OCI-LY3 (cell line): ENCODE data around the gene ZNF740.

Source experiments
- H2AFZ ChIP-seq: fragments of 200-600, 300-600 bp; shearing (Covaris generic); 2 replicates; pipeline ENCODE4 v1.6.0; 2014; ENCODE audit warnings: antibody characterized with exemption, low read depth, low read length
- H3K27ac ChIP-seq: fragments of 200-600, 300-600 bp; sonication (generic); 2 replicates; pipeline ENCODE4 v1.5.1; 2014; ENCODE audit warnings: mild to moderate bottlenecking, low read length, moderate library complexity, mixed read lengths
- H3K27me3 ChIP-seq: fragments of 200-600, 300-600 bp; sonication (generic); 2 replicates; pipeline ENCODE4 v1.6.1; 2014; ENCODE audit warnings: low read depth, low read length, mixed read lengths
- H3K36me3 ChIP-seq: fragments of 200-600, 300-600 bp; sonication (generic); replicated peaks from 2 replicates; pipeline ENCODE3; 2014; ENCODE audit warnings: low read depth, low read length, mixed read lengths
- H3K4me1 ChIP-seq: fragments of 300-600, 200-600 bp; sonication (generic); 2 replicates; pipeline ENCODE4 v1.6.1; 2014; ENCODE audit warnings: low read length, mixed read lengths
- H3K4me2 ChIP-seq: fragments of 200-600, 300-600 bp; sonication (generic); 2 replicates; pipeline ENCODE4 v1.6.1; 2014; ENCODE audit warnings: low read length, mixed read lengths
- H3K4me3 ChIP-seq: fragments of 300-600, 200-600 bp; sonication (generic); 2 replicates; pipeline ENCODE4 v1.5.1; 2014; ENCODE audit warnings: antibody characterized with exemption, mild to moderate bottlenecking, low read length, moderate library complexity
- H3K79me2 ChIP-seq: fragments of 300-600, 200-600 bp; shearing (Covaris generic); 2 replicates; pipeline ENCODE4 v1.6.1; 2014; ENCODE audit warnings: mild to moderate bottlenecking, low read length, mixed read lengths
- H3K9ac ChIP-seq: fragments of 300-600, 200-600 bp; shearing (Covaris generic); 2 replicates; pipeline ENCODE4 v1.6.0; 2014; ENCODE audit warnings: mild to moderate bottlenecking, low read length, moderate library complexity
- H3K9me3 ChIP-seq: fragments of 200-600, 300-600 bp; shearing (Covaris generic); 2 replicates; pipeline ENCODE4 v1.6.1; 2014; ENCODE audit warnings: low read length, mixed read lengths; ENCODE audit not compliant: insufficient read depth
- H4K20me1 ChIP-seq: fragments of 200-600, 300-600 bp; sonication (generic); 2 replicates; pipeline ENCODE4 v1.6.1; 2016; ENCODE audit warnings: low read length, mixed read lengths; ENCODE audit not compliant: insufficient read depth
- EZH2phosphoT487 ChIP-seq: fragments of 200-600 bp; shearing (Covaris generic); IDR thresholded peaks from 2 replicates; pipeline ENCODE4 v1.6.1; 2018; ENCODE audit warnings: antibody characterized with exemption, mixed run types, low read depth
- TF ChIP-seq, protein P1 (sequence below): fragments of 200-600, 300-600 bp; sonication (generic); IDR thresholded peaks from 2 replicates; pipeline ENCODE4 v1.5.1; 2014; ENCODE audit warnings: antibody characterized with exemption, low read length, low read depth

Gene ZNF740

DNA sequence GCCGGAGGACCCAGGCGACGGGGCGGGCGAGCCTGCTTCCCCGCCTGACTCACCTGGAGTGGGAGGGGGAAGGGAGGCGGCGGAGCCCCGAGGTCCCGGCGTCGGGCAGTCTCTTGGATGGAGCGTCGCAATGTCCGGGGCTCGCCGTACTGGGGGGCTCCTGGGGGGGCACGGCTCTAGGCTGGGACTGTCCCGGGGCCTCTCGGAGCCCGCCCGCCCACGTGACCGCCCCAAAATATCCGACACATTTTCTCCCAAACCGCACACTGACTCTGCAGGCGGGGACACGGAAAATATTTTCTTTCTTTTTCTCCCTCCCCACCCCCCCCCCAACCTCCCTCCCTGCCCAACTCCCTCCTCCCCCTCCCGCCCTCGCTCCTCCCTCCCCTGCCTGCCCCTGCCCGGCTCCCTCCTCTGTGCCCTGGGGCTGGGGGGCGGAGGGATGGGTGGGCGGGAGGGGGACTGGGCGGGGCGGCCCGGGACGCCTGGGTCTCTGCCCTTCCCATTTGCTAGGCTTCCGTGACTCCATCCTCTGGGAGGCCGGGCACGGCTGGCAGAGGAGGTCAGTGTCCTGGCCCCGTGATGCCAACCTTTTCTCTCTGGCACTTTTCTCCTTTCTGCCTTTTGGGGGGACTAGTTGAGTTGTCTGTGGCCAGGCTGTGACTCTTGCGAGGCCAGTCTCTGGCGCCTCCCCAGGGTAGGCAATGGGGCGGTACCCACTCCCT is 51.6 kb downstream of the ZNF740 start, which contains the start of gene RARG:
RARG (minus strand) TSS at position 289 of the 725 bp plus-strand sequence. CDS start 4,664 bp downstream, outside the sequence.
- peaks cover 22% of the 10 kb centered on the region for H3K4me1 ChIP-seq
- no peak for TF ChIP-seq EZH2phosphoT487
- TF ChIP-seq, protein P1, sequence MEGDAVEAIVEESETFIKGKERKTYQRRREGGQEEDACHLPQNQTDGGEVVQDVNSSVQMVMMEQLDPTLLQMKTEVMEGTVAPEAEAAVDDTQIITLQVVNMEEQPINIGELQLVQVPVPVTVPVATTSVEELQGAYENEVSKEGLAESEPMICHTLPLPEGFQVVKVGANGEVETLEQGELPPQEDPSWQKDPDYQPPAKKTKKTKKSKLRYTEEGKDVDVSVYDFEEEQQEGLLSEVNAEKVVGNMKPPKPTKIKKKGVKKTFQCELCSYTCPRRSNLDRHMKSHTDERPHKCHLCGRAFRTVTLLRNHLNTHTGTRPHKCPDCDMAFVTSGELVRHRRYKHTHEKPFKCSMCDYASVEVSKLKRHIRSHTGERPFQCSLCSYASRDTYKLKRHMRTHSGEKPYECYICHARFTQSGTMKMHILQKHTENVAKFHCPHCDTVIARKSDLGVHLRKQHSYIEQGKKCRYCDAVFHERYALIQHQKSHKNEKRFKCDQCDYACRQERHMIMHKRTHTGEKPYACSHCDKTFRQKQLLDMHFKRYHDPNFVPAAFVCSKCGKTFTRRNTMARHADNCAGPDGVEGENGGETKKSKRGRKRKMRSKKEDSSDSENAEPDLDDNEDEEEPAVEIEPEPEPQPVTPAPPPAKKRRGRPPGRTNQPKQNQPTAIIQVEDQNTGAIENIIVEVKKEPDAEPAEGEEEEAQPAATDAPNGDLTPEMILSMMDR = no peak
- H3K27ac ChIP-seq = no peak within 1 kb of the TSS
- peaks cover 32% of the 10 kb centered on the region for H3K27me3 ChIP-seq
- H3K79me2 ChIP-seq = no peaks in the 10 kb centered on the region
- no peaks in the 10 kb centered on the region for H3K9me3 ChIP-seq
- peak within 1 kb of the TSS; percentile 67 for H3K9ac ChIP-seq
- no peaks in the 10 kb centered on the region for H4K20me1 ChIP-seq
- peak within 1 kb of the TSS; percentile 85 for H3K4me3 ChIP-seq
- peak within 1 kb of the TSS; percentile 79 for H3K4me2 ChIP-seq
- H2AFZ ChIP-seq = peak within 1 kb of the TSS; percentile 68; the same call in 1 of the 2 replicates
- H3K36me3 ChIP-seq = no peaks in the 10 kb centered on the region

DNA sequence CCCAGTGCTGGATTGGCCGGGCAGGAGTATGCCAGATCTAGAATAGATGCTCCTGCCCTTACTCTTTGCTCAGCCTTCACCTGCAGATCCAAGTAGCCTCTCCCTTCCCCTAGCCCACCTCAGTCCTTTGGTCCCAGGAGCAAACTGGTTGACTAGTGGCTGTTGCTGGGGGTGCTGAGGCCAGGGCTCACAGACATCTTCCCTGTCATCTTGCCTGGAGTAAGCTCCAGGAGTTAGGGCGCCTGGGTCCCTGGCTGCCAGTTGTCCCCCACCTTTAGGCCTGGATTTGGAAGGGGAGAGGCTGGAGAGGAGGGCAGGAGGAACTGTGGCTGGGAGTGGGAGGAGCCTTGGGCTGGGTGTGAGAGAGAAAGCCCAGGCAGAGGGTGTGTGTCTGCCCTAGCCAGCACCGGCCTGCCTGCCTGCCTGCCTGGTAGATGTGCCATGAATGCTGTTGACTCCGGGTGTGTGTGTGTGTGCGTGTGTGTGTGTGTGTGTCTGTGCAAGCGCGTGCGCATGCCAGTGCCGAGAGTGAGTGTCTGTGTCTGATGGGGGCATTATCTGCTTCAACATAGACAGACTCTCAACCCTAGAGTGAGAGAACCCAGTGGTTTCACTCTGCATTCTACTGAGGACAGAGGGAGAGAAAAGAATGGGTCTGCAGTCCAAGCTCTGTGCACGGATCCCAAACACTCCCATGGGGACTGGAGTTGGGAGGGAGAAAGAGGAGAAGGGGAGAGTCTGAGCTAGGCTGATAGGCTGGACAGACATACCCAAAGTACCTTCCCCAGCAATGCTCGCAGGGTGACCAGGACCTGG is 52.3 kb downstream of the ZNF740 start:
- H3K9me3 ChIP-seq = no peaks in the 10 kb centered on the region
- peak overlapping the region; percentile 41 for H3K9ac ChIP-seq
- peak overlapping the region; percentile 72 for H3K4me2 ChIP-seq
- H4K20me1 ChIP-seq = no peaks in the 10 kb centered on the region
- no peaks in the 10 kb centered on the region for H3K79me2 ChIP-seq
- H3K27me3 ChIP-seq = peaks cover 37% of the 10 kb centered on the region
- H3K36me3 ChIP-seq = no peaks in the 10 kb centered on the region
- H3K27ac ChIP-seq = no peak overlapping the region
- peak overlapping the region; percentile 68; the same call in 1 of the 2 replicates for H2AFZ ChIP-seq
- H3K4me1 ChIP-seq = peaks cover 22% of the 10 kb centered on the region
- peak overlapping the region; percentile 80 for H3K4me3 ChIP-seq
- TF ChIP-seq EZH2phosphoT487 = no peak
- TF ChIP-seq, protein P1 = no peak

DNA sequence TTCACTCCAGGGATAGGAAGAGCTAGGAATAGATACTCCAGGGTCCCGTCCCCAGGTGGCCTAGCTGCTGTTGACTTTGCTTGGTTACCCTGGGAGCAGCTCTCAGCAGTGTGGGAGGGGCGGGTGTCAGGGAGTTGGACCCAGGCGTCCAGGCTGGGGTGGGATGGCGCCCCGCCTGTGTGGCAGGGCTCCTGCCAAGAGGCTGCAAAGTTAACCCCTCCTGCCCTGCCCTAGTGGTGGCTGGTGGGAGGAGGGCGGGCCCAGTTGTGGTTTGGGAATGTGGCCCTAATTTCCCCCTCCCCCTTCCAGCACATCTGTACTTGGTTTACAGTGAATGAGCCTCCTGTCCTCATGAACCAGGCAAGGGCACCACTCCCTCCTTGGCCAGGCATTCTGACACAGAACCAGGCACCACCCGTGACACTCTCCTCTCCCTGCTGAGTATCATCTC is 53.2 kb downstream of the ZNF740 start:
- H3K79me2 ChIP-seq = no peaks in the 10 kb centered on the region
- TF ChIP-seq, protein P1 = no peak
- no peak for TF ChIP-seq EZH2phosphoT487
- H3K9ac ChIP-seq = no peak overlapping the region
- no peak overlapping the region for H2AFZ ChIP-seq
- H3K9me3 ChIP-seq = no peaks in the 10 kb centered on the region
- no peaks in the 10 kb centered on the region for H3K36me3 ChIP-seq
- H4K20me1 ChIP-seq = no peaks in the 10 kb centered on the region
- no peak overlapping the region for H3K27ac ChIP-seq
- H3K27me3 ChIP-seq = peaks cover 37% of the 10 kb centered on the region
- no peak overlapping the region for H3K4me2 ChIP-seq
- H3K4me3 ChIP-seq = no peak overlapping the region
- H3K4me1 ChIP-seq = peaks cover 22% of the 10 kb centered on the region

DNA sequence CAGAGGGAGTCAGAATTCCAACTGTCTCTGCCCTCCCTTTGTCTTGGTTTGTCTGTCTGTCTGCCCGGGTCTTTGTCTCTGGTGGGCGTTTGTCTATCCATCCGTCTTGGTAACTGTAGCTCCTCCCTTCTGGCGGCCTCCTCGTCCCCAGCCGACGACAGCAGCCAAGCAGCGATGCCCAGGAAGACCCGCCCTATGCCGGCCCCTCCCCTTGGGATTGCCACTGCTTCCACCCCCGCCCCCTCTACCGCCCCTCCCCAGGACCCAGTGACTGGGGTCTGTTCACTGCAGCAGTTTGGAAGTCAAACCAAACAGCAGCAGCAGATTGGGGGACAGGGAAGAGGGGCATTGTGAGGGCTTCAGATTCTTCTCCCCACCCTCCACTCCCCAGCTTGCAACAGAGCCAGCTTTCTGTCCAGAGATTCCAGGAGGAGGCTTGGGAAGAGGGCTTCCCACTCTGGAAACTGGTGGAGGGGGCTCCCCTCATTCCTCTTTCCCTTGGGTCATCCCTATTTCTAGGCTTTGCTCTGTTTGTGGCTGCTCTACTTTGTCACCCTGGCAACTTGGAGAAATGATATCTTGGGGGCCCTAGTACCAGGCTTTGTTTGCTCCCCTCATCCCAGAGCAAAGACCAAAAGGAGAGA is 53.9 kb downstream of the ZNF740 start:
- Histone ChIP-seq H3K27me3 (peaks cover 37% of the 10 kb centered on the region), H3K27ac (no peak overlapping the region), H3K4me2 (no peak overlapping the region), H3K9ac (no peak overlapping the region), H4K20me1 (no peaks in the 10 kb centered on the region), H3K79me2 (no peaks in the 10 kb centered on the region), H3K36me3 (no peaks in the 10 kb centered on the region), H3K4me3 (no peak overlapping the region), H3K4me1 (peaks cover 22% of the 10 kb centered on the region), H3K9me3 (no peaks in the 10 kb centered on the region), H2AFZ (no peak overlapping the region)
- TF ChIP-seq, protein P1 = no peak
- no peak for TF ChIP-seq EZH2phosphoT487
